Gastrocnemius medialis (tissue), 4 donors: ENCODE data around the gene TTLL12. TPM values are rescaled to one million over a fixed set of nuclear protein-coding genes. Genes with fewer than 3 reads are reported as not detected.

ENCODE experiments used
- ATAC-seq, 2 donors: fragments of 150-250 bp; one replicate each; pipeline ENCODE4 v1.9.1; 2016
- DNase-seq, 2 donors: peaks; one replicate each; pipeline ENCODE4 v3.0.0-alpha.2; 2019
- H3K27ac ChIP-seq, 4 donors: fragments of 200-600 bp; sonication (generic); 1 replicate in 1 of 4; 2 replicates in 3 of 4; pipeline ENCODE4 v1.5.1; 2016 to 2018; ENCODE audit warnings: mild to moderate bottlenecking in 2 of 4, moderate library complexity in 1 of 4
- H3K27me3 ChIP-seq, 3 donors: fragments of 200-600 bp; sonication (generic) in 2 of 3; 1 replicate in 1 of 3; 2 replicates in 2 of 3; pipeline versions ENCODE4 v1.5.1 to v1.6.0; 2016 to 2019; ENCODE audit warnings: mild to moderate bottlenecking in 1 of 3, moderate library complexity in 1 of 3
- H3K36me3 ChIP-seq, 2 donors: fragments of 200-600 bp; sonication (generic) in 1 of 2; one replicate each; pipeline ENCODE4 v1.5.1; 2017 to 2018
- H3K4me1 ChIP-seq, 2 donors: fragments of 200-600 bp; sonication (generic) in 1 of 2; one replicate each; pipeline ENCODE4 v1.5.1; 2016 to 2017; ENCODE audit warnings: mild to moderate bottlenecking in 2 of 2
- H3K4me3 ChIP-seq, 4 donors: fragments of 200-600 bp; sonication (generic) in 3 of 4; 1 replicate in 1 of 4; 2 replicates in 3 of 4; pipeline ENCODE4 v1.5.1; 2016 to 2019; ENCODE audit warnings: mild to moderate bottlenecking in 2 of 4
- H3K9me3 ChIP-seq, 3 donors: fragments of 200-600 bp; sonication (generic) in 2 of 3; 1 replicate in 1 of 3; 2 replicates in 2 of 3; pipeline ENCODE4 v1.5.1; 2016 to 2019
- POLR2A ChIP-seq, 2 donors: fragments of 450-650 bp; IDR thresholded peaks; one replicate each; pipeline ENCODE4 v1.6.1; 2017; ENCODE audit warnings: antibody characterized with exemption in 2 of 2, mild to moderate bottlenecking in 2 of 2, moderate library complexity in 2 of 2
- in situ Hi-C, 4 donors: fragments of 200-750 bp; cut with MboI; loops; one replicate each; pipeline versions ENCODE4 v1.15.0 to v1.8.0; 2017; ENCODE audit warnings: low sequenced_read_pairs in 4 of 4
- intact Hi-C: fragments of 100-400 bp; cut with DNase I; formaldehyde crosslinking; loops from one replicate; pipeline ENCODE4 v1.15.1; 2023; ENCODE audit warnings: low total_unique reads
- total RNA-seq, 4 donors: library from RNA; depleted of rRNA; stranded (reverse); fragments of >200 nt; gene quantifications; one replicate each; pipeline versions ENCODE4 v1.1.0 to v1.2.3, GENCODE V29; 2016
- TF ChIP-seq, protein P1 (sequence below), 5 experiments: fragments of 450-650 bp in 3 of 5; fragments of 200-600 bp in 2 of 5; sonication (generic) in 2 of 5; IDR thresholded peaks in 4 of 5; conservative IDR thresholded peaks in 1 of 5; 1 replicate in 4 of 5; 2 replicates in 1 of 5; pipeline ENCODE4 v1.5.1; 2016 to 2019; ENCODE audit warnings: antibody characterized with exemption in 5 of 5, mild to moderate bottlenecking in 3 of 5, moderate library complexity in 3 of 5

TTLL12 gene
- total RNA-seq, 4 donors from 2014 or later = 13.7 to 41.8 (median 19.6) TPM

DNA sequence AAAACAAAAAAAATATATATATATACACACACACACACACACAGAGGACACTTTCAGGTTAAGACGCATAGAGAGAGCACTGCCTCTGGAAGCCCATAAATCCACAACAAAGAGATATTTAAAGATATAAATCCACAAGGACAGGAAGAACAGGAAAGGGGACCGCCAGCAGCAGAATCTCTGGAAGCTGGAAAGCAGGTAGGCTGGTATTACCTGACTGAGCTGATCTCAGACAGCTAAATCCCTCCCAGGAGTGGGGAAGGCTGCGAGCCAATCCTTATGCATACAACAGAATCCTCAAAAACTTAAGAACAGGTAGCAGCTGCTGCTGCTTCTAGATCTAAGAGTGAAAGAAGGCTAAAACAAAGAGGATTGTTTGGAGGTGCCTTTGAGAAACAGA, 42.0 kb downstream of the TTLL12 start:
- ATAC-seq = no peak
- H3K4me3 ChIP-seq = no peak overlapping the region
- in situ Hi-C loops = no loop called here
- peaks cover 9 to 17% of the 10 kb centered on the region in 2 donors for H3K4me1 ChIP-seq
- no peak overlapping the region for H3K27ac ChIP-seq
- no peak for TF ChIP-seq POLR2A (IDR thresholded peaks at IDR 0.05)
- TF ChIP-seq, protein P1, sequence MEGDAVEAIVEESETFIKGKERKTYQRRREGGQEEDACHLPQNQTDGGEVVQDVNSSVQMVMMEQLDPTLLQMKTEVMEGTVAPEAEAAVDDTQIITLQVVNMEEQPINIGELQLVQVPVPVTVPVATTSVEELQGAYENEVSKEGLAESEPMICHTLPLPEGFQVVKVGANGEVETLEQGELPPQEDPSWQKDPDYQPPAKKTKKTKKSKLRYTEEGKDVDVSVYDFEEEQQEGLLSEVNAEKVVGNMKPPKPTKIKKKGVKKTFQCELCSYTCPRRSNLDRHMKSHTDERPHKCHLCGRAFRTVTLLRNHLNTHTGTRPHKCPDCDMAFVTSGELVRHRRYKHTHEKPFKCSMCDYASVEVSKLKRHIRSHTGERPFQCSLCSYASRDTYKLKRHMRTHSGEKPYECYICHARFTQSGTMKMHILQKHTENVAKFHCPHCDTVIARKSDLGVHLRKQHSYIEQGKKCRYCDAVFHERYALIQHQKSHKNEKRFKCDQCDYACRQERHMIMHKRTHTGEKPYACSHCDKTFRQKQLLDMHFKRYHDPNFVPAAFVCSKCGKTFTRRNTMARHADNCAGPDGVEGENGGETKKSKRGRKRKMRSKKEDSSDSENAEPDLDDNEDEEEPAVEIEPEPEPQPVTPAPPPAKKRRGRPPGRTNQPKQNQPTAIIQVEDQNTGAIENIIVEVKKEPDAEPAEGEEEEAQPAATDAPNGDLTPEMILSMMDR (IDR thresholded peaks at IDR 0.05 in 4 of 5, conservative IDR thresholded peaks at IDR 0.05 in 1 of 5) = no peak
- no peaks in the 10 kb centered on the region for H3K9me3 ChIP-seq
- H3K27me3 ChIP-seq = no peaks in the 10 kb centered on the region
- no peak for DNase-seq
- intact Hi-C loops = loop anchor here (10.0 kb wide), 1 partner anchor 670 kb away; the partner anchor contains the start of gene EFCAB6
- peaks cover 0 to 13% of the 10 kb centered on the region in 2 donors for H3K36me3 ChIP-seq

DNA sequence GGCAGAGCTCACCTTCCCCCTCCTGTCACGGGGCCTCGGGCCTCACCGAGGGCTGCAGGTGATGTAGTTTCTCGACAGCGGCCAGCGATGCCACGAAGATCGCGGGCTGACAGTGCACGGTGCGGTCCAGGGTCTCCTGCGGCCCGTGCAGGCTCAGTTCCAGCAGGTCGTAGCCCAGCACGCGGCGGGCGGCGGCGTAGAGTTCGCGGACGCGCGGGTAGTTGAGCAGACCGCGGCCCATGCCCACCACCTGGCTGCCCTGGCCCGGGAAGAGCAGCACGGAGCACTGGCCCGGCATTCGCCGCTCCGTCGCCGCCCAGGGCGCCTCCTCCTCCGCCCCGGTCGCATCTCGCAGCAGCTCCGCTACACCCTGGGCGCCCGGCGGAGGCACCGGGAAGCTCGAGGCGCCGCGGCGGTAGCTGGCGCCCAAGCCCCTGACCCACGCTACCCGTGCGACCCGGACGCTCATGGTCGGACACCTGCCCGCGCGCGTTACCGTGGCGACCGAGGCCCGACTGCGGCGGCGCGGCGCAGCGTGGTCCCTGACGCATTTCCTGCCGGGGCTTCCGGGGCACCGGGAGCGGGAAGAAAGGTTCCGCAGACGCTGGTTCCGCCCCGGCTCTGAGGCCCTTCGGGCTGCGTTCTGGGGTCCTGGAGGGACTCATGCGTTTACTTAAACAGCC, 43.9 kb downstream of the TTLL12 start, which contains the start of gene MCAT:
Gene MCAT, minus strand, starts transcription at position 519 of the 683 bp plus-strand sequence. Its CDS starts 50 bp downstream, at position 469.
- H3K4me1 ChIP-seq = peaks cover 9 to 17% of the 10 kb centered on the region in 2 donors
- DNase-seq = peak; percentile 72 to 75
- H3K27ac ChIP-seq = peak within 1 kb of the TSS; percentile 72 to 84 (median 72)
- peak; percentile 95 to 97 for ATAC-seq
- H3K9me3 ChIP-seq = no peaks in the 10 kb centered on the region
- TF ChIP-seq, protein P1 (IDR thresholded peaks at IDR 0.05 in 4 of 5, conservative IDR thresholded peaks at IDR 0.05 in 1 of 5) = no peak
- peak; percentile 49 to 56 for TF ChIP-seq POLR2A (IDR thresholded peaks at IDR 0.05)
- in situ Hi-C loops = no loop called here
- intact Hi-C loops = loop anchor here (1.0 to 10.0 kb wide), 3 partner anchors 8 to 672 kb away; partner anchors contain the start of genes EFCAB6, TSPO and TTLL12
- H3K36me3 ChIP-seq = peaks cover 0 to 30% of the 10 kb centered on the region in 2 donors
- H3K27me3 ChIP-seq = no peaks in the 10 kb centered on the region
- H3K4me3 ChIP-seq = peak within 1 kb of the TSS; percentile 78 to 99 (median 90)

DNA sequence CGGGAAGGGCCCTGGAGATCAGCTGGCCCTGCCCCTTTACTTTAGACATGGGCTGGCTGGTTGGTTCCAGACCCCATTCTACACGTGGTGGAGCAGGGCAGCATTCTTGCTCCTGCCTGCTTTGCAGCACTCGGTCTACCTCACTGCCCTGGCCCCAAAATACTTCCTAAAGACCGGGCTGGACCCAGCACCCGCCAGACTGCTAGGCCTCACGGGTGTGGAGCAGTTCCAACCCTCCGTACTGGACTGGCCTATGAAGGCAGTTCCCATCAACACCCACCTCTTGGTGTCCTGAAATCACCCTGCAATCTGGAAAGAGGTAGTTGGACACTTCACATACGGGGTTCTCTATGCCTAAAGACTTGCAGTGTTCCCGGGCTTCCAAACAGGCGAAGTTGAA, 50.1 kb downstream of the TTLL12 start:
- intact Hi-C loops = no loop called here

DNA sequence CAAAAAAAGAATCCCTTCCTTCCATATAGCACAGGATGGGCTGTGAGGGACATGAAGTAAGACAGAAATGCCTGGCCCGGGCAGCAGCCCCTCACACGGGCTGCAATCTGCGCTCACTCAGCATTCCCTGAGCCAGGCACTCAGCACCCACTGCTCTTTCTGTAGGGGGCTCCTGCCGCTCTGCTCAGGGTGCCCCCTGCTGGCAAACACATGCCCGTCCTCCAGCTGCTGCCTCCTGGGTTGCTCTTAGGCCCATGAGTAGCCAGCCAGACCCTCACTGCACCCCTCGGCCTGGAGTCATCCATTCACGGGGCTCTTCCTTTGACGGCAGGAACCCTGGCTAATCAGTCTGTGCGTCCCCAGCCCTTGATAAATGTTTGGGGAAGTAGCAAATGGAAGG, 50.7 kb downstream of the TTLL12 start:
- H3K27ac ChIP-seq = no peak overlapping the region
- no peaks in the 10 kb centered on the region for H3K9me3 ChIP-seq
- TF ChIP-seq, protein P1 (IDR thresholded peaks at IDR 0.05 in 4 of 5, conservative IDR thresholded peaks at IDR 0.05 in 1 of 5) = peak in 4 of 5 experiments; percentile 16 to 52 (median 30)
- no peak for TF ChIP-seq POLR2A (IDR thresholded peaks at IDR 0.05)
- in situ Hi-C loops = no loop called here
- intact Hi-C loops = no loop called here
- H3K36me3 ChIP-seq = peaks cover 0 to 77% of the 10 kb centered on the region in 2 donors
- no peaks in the 10 kb centered on the region for H3K4me1 ChIP-seq
- DNase-seq (no peak), ATAC-seq (no peak)
- H3K4me3 ChIP-seq = no peak overlapping the region
- H3K27me3 ChIP-seq = no peaks in the 10 kb centered on the region

More for the DNA sequence above, 50.1 kb downstream of the TTLL12 start:
- H3K27me3 ChIP-seq = no peaks in the 10 kb centered on the region
- no peak overlapping the region for H3K27ac ChIP-seq
- H3K9me3 ChIP-seq = no peaks in the 10 kb centered on the region
- no peak for ATAC-seq
- H3K4me3 ChIP-seq = no peak overlapping the region
- TF ChIP-seq POLR2A (IDR thresholded peaks at IDR 0.05) = no peak
- TF ChIP-seq, protein P1 (IDR thresholded peaks at IDR 0.05 in 4 of 5, conservative IDR thresholded peaks at IDR 0.05 in 1 of 5) = no peak
- in situ Hi-C loops = no loop called here
- H3K36me3 ChIP-seq = peaks cover 0 to 77% of the 10 kb centered on the region in 2 donors
- peaks cover 0 to 4% of the 10 kb centered on the region in 2 donors for H3K4me1 ChIP-seq
- DNase-seq = no peak
